PC-9 (cell line): Measurements from ENCODE around the gene PIAS3. TPM values are rescaled to one million over a fixed set of nuclear protein-coding genes. Genes with fewer than 3 reads are reported as not detected.

ENCODE experiments used
- BruUV-seq: library from RNA; stranded (reverse); fragments of 400-500 nt; replicated peaks from 2 replicates; lab custom pipeline; 2021; lab: Mats Ljungman, UMichigan
- CTCF ChIA-PET: fragments of 300-600 bp; sonication (Branson Sonifier 250); formaldehyde crosslinking; loops from one replicate; lab custom pipeline; 2022; ENCODE audit warnings: antibody characterized with exemption; lab: Charles Lee
- POLR2A ChIA-PET: fragments of 300-600 bp; sonication (Branson Sonifier 250); formaldehyde crosslinking; loops from one replicate; lab custom pipeline; 2022; ENCODE audit warnings: antibody characterized with exemption; ENCODE audit not compliant: unreplicated experiment; lab: Charles Lee
- DNase-seq, 2 experiments: peaks; one replicate each; pipeline versions ENCODE4 v3.0.0 to v3.0.0-alpha.2; 2015 to 2022; ENCODE audit warnings: mixed read lengths in 1 of 2
- H2AFZ ChIP-seq: fragments of 200-600 bp; sonication (generic); 2 replicates; pipeline ENCODE4 v1.8.1; 2017; ENCODE audit warnings: antibody characterized with exemption
- H3F3A ChIP-seq: fragments of 200-600 bp; sonication (generic); 2 replicates; pipeline ENCODE4 v1.8.1; 2017; ENCODE audit warnings: antibody characterized with exemption, mild to moderate bottlenecking, low read depth; ENCODE audit not compliant: insufficient read depth
- H3K27ac ChIP-seq: fragments of 200-600 bp; sonication (generic); 2 replicates; pipeline ENCODE4 v1.6.1; 2016; ENCODE audit warnings: mixed run types
- H3K27me3 ChIP-seq: fragments of 200-600 bp; sonication (generic); 2 replicates; pipeline ENCODE4 v1.6.1; 2016; ENCODE audit warnings: low read depth, mixed run types; ENCODE audit not compliant: insufficient read depth
- H3K36me3 ChIP-seq: fragments of 200-600 bp; sonication (generic); 2 replicates; pipeline ENCODE4 v1.6.1; 2016; ENCODE audit warnings: low read depth, mixed run types
- H3K4me1 ChIP-seq: fragments of 200-600 bp; sonication (generic); replicated peaks from 2 replicates; pipeline ENCODE4 v1.6.1; 2016; ENCODE audit warnings: mixed run types; ENCODE audit not compliant: insufficient read depth
- H3K4me2 ChIP-seq: fragments of 200-600 bp; sonication (generic); 2 replicates; pipeline ENCODE4 v1.6.1; 2017; ENCODE audit warnings: mixed run types
- H3K4me3 ChIP-seq: fragments of 200-600 bp; sonication (generic); 2 replicates; pipeline ENCODE4 v1.6.1; 2016; ENCODE audit warnings: mixed run types
- H3K79me2 ChIP-seq: fragments of 200-600 bp; sonication (generic); 2 replicates; pipeline ENCODE4 v1.6.1; 2017; ENCODE audit warnings: low read depth, mixed run types
- H3K9me2 ChIP-seq: fragments of 200-600 bp; sonication (generic); 2 replicates; pipeline ENCODE4 v1.8.1; 2017; ENCODE audit warnings: mild to moderate bottlenecking; ENCODE audit not compliant: insufficient read depth
- H3K9me3 ChIP-seq: fragments of 200-600 bp; sonication (generic); 2 replicates; pipeline ENCODE4 v1.8.1; 2016; ENCODE audit warnings: low read depth; ENCODE audit not compliant: insufficient read depth
- H4K20me1 ChIP-seq: fragments of 200-600 bp; sonication (generic); 2 replicates; pipeline ENCODE4 v1.8.1; 2017; ENCODE audit not compliant: insufficient read depth
- CTCF ChIP-seq: fragments of 200-600 bp; sonication (generic); conservative IDR thresholded peaks from 2 replicates; pipeline ENCODE4 v1.6.1; 2017; ENCODE audit warnings: mixed run types, antibody characterized with exemption, mild to moderate bottlenecking, moderate library complexity
- EZH2 ChIP-seq: fragments of 200-600 bp; sonication (generic); IDR thresholded peaks from 2 replicates; pipeline ENCODE4 v1.8.0; 2017; ENCODE audit warnings: antibody characterized with exemption, low read depth
- intact Hi-C: fragments of 100-400 bp; cut with micrococcal nuclease; formaldehyde crosslinking; loops from one replicate; pipeline ENCODE4 v1.10.0; 2022; ENCODE audit not compliant: unreplicated experiment
- microRNA-seq: library from miRNA; unstranded; fragments of <30 nt; microRNA quantifications from one replicate; pipeline ENCODE4 v1.2.0, GENCODE V29; 2021; ENCODE audit warnings: borderline number of aligned reads, borderline replicate concordance
- total RNA-seq: library from RNA; stranded (reverse); gene quantifications from 2 replicates; pipeline ENCODE4 v1.2.3, GENCODE V29; 2021

PIAS3 gene
- total RNA-seq, 1 experiment from 2014 or later, result 57.8 TPM

DNA sequence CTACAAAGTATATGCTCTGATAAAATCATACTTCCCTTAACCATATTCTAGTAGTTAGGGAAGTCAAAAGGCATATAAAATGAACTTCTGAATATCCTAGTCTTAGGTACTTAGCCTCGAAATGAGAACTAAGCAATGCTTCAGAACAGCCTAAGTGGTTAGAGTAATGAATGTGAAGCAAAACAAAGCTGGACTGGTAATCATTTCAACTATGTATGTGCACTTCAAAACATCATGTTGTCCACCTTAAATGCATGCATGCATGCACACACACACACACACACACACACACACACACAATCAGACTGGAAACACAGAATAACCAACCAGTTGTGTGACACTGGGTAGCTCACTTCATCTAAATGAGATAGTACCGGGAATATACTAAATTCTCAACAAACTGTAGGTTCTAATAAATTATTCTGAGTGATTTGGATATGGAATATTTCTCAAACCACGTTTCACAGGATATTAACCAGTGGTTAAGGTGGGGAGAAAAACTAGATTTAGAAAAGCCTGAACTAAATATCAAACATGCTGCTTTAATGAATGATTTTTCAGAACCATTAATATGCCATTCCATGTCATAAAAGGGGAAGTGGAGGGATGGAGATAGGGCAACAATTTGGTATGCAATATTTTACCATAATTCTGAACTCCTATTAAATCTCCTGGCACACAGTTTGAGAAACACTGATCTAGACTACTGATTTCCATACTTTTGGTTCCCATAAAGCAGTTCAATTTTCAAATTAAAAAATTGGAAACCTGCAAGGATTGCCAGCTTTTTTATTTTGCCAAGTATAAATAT lies 54.4 kb downstream of the PIAS3 start:
- Histone ChIP-seq H3K36me3 (no peaks in the 10 kb centered on the region), H3K79me2 (peaks cover 67% of the 10 kb centered on the region), H4K20me1 (peaks cover 7% of the 10 kb centered on the region), H3K9me3 (no peaks in the 10 kb centered on the region), H3K27ac (no peak overlapping the region), H3K4me2 (no peak overlapping the region), H3K27me3 (no peaks in the 10 kb centered on the region), H3K4me3 (no peak overlapping the region), H3K9me2 (no peaks in the 10 kb centered on the region), H3F3A (0 out of 2 replicates have a peak, but pooled peaks cover 6% of the 10 kb centered on the region), H2AFZ (no peak overlapping the region), H3K4me1 (peaks cover 7% of the 10 kb centered on the region; the same call in 1 of the 2 replicates)
- DNase-seq, result no peak
- no TSS peak for BruUV-seq
- intact Hi-C loops, result no loop called here
- POLR2A ChIA-PET, result interaction anchor here (0.6 to 0.7 kb wide), 2 partner anchors 19 to 41 kb away, joined by 3 to 6 read pairs; partner anchors contain the start of genes NUDT17 and RNF115
- no peak for TF ChIP-seq EZH2
- CTCF ChIA-PET, result no interaction called here

- Histone ChIP-seq H3K9me3 (peaks cover 16% of the 10 kb centered on the region; the same call in 1 of the 2 replicates), H3K27me3 (no peaks in the 10 kb centered on the region), H3K9me2 (no peaks in the 10 kb centered on the region), H3K4me3 (no peak overlapping the region), H3K79me2 (peaks cover 35% of the 10 kb centered on the region), H3K36me3 (0 out of 2 replicates have a peak, but pooled peaks cover 7% of the 10 kb centered on the region), H4K20me1 (peaks cover 7% of the 10 kb centered on the region; the same call in 1 of the 2 replicates), H3F3A (0 out of 2 replicates have a peak, but pooled peaks cover 6% of the 10 kb centered on the region), H3K27ac (no peak overlapping the region), H3K4me2 (no peak overlapping the region), H2AFZ (no peak overlapping the region), H3K4me1 (peaks cover 7% of the 10 kb centered on the region; the same call in 1 of the 2 replicates)
- TF ChIP-seq EZH2, result no peak
- TF ChIP-seq CTCF, result no peak
- intact Hi-C loops, result no loop called here
- DNase-seq, result no peak
- BruUV-seq, result no TSS peak
- POLR2A ChIA-PET, result no interaction called here
- CTCF ChIA-PET, result no interaction called here
These were observed 59.1 kb downstream of the PIAS3 start for GRCh38 chr1:145799806-145800205.

Small RNA genes within 50 kb of the gene (microRNA-seq; reads per million reads assigned to microRNA genes)
- not detected for gene MIR6736

Other genes with a start within 250 kb of the PIAS3 start
- 2.7 and 3.4 TPM in 2 replicates for gene PDZK1, start 151.7 kb downstream of the PIAS3 start, total RNA-seq
- not detected in 2 replicates for gene CD160, start 139.6 kb downstream of the PIAS3 start, total RNA-seq
- 8.8 and 11.0 TPM in 2 replicates for gene RNF115, start 35.0 kb downstream of the PIAS3 start, total RNA-seq
- 21.2 and 21.4 TPM in 2 replicates for gene POLR3C, start 34.9 kb downstream of the PIAS3 start, total RNA-seq
- gene NUDT17, start 13.5 kb downstream of the PIAS3 start, total RNA-seq, result 1.0 and 1.5 TPM in 2 replicates
- gene ANKRD35, start 26.8 kb upstream of the PIAS3 start, total RNA-seq, result 0.78 and 1.2 TPM in 2 replicates
- gene ITGA10, start 51.0 kb upstream of the PIAS3 start, total RNA-seq, result 0.33 and 0.88 TPM in 2 replicates
- 19.7 and 19.8 TPM in 2 replicates for gene PEX11B, start 59.6 kb upstream of the PIAS3 start, total RNA-seq
- 129 and 181 TPM in 2 replicates for gene RBM8A, start 68.4 kb upstream of the PIAS3 start, total RNA-seq
- 0.48 and 0.50 TPM in 2 replicates for gene LIX1L, start 98.9 kb upstream of the PIAS3 start, total RNA-seq
- 0.33 and 0.50 TPM in 2 replicates for gene ANKRD34A, start 105.5 kb upstream of the PIAS3 start, total RNA-seq
- gene POLR3GL, start 105.6 kb upstream of the PIAS3 start, total RNA-seq, result 7.2 and 10.6 TPM in 2 replicates
- gene TXNIP, start 137.5 kb upstream of the PIAS3 start, total RNA-seq, result 95.7 and 131 TPM in 2 replicates
- not detected in 2 replicates for gene HJV, start 162.7 kb upstream of the PIAS3 start, total RNA-seq